OCI-LY3 (cell line): ENCODE results near the gene TRIM33.

Experiments
- H2AFZ ChIP-seq: fragments of 200-600, 300-600 bp; shearing (Covaris generic); 2 replicates; pipeline ENCODE4 v1.6.0; 2014; ENCODE audit warnings: antibody characterized with exemption, low read depth, low read length
- H3K27ac ChIP-seq: fragments of 200-600, 300-600 bp; sonication (generic); 2 replicates; pipeline ENCODE4 v1.5.1; 2014; ENCODE audit warnings: mild to moderate bottlenecking, low read length, moderate library complexity, mixed read lengths
- H3K27me3 ChIP-seq: fragments of 200-600, 300-600 bp; sonication (generic); 2 replicates; pipeline ENCODE4 v1.6.1; 2014; ENCODE audit warnings: low read depth, low read length, mixed read lengths
- H3K36me3 ChIP-seq: fragments of 200-600, 300-600 bp; sonication (generic); replicated peaks from 2 replicates; pipeline ENCODE3; 2014; ENCODE audit warnings: low read depth, low read length, mixed read lengths
- H3K4me1 ChIP-seq: fragments of 300-600, 200-600 bp; sonication (generic); 2 replicates; pipeline ENCODE4 v1.6.1; 2014; ENCODE audit warnings: low read length, mixed read lengths
- H3K4me2 ChIP-seq: fragments of 200-600, 300-600 bp; sonication (generic); 2 replicates; pipeline ENCODE4 v1.6.1; 2014; ENCODE audit warnings: low read length, mixed read lengths
- H3K4me3 ChIP-seq: fragments of 300-600, 200-600 bp; sonication (generic); 2 replicates; pipeline ENCODE4 v1.5.1; 2014; ENCODE audit warnings: antibody characterized with exemption, mild to moderate bottlenecking, low read length, moderate library complexity
- H3K79me2 ChIP-seq: fragments of 300-600, 200-600 bp; shearing (Covaris generic); 2 replicates; pipeline ENCODE4 v1.6.1; 2014; ENCODE audit warnings: mild to moderate bottlenecking, low read length, mixed read lengths
- H3K9ac ChIP-seq: fragments of 300-600, 200-600 bp; shearing (Covaris generic); 2 replicates; pipeline ENCODE4 v1.6.0; 2014; ENCODE audit warnings: mild to moderate bottlenecking, low read length, moderate library complexity
- H3K9me3 ChIP-seq: fragments of 200-600, 300-600 bp; shearing (Covaris generic); 2 replicates; pipeline ENCODE4 v1.6.1; 2014; ENCODE audit warnings: low read length, mixed read lengths; ENCODE audit not compliant: insufficient read depth
- H4K20me1 ChIP-seq: fragments of 200-600, 300-600 bp; sonication (generic); 2 replicates; pipeline ENCODE4 v1.6.1; 2016; ENCODE audit warnings: low read length, mixed read lengths; ENCODE audit not compliant: insufficient read depth
- EZH2phosphoT487 ChIP-seq: fragments of 200-600 bp; shearing (Covaris generic); IDR thresholded peaks from 2 replicates; pipeline ENCODE4 v1.6.1; 2018; ENCODE audit warnings: antibody characterized with exemption, mixed run types, low read depth
- TF ChIP-seq, protein P1 (sequence below): fragments of 200-600, 300-600 bp; sonication (generic); IDR thresholded peaks from 2 replicates; pipeline ENCODE4 v1.5.1; 2014; ENCODE audit warnings: antibody characterized with exemption, low read length, low read depth

TRIM33 gene

DNA sequence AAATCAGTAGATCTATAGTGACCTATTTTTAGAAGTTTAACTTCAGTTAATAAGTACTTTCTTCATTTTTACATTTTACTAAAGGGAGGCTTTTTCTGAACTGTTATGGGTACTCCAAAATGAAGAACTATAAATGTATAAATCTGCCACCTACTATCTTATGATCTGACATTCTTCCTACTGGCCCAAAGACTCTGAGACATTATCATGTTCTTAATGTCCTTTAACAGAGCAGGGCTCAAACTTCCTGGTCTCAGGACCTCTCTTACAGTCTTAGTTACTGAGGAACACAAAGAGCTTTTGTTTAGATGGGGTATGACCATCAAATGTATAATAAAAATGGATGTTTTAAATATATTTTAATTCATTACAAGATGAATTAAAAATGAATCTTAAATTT lies 8.9 kb downstream of the TRIM33 start:
- no peaks in the 10 kb centered on the region for H3K27me3 ChIP-seq
- H3K4me3 ChIP-seq: no peak overlapping the region
- no peaks in the 10 kb centered on the region for H3K4me1 ChIP-seq
- no peak overlapping the region for H3K27ac ChIP-seq
- no peak overlapping the region for H3K4me2 ChIP-seq
- peaks cover 97% of the 10 kb centered on the region for H3K79me2 ChIP-seq
- H3K9ac ChIP-seq: no peak overlapping the region
- no peak for TF ChIP-seq EZH2phosphoT487
- peaks cover 5% of the 10 kb centered on the region for H3K36me3 ChIP-seq
- no peak overlapping the region for H2AFZ ChIP-seq
- H4K20me1 ChIP-seq: peaks cover 32% of the 10 kb centered on the region
- H3K9me3 ChIP-seq: no peaks in the 10 kb centered on the region

DNA sequence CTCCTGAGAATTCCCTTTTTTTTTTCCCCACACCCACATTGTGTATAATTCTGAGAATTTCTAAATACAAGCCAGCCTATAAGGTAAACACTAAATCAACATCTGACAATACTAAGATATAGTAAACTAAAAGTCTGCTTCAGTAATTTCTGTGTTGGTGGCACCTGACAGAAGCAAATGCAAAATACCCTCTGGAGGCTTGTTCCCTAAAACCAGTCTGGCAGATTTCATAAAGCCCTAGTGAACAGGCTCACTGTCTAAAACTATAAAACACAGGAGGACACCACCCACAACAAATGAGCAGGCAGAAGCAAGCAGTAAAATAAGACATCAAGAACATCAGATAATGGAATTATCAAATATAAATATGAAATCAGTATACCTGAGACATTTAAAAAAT lies 11.5 kb downstream of the TRIM33 start:
- H4K20me1 ChIP-seq: peaks cover 29% of the 10 kb centered on the region
- H3K27ac ChIP-seq: no peak overlapping the region
- peaks cover 96% of the 10 kb centered on the region for H3K79me2 ChIP-seq
- TF ChIP-seq EZH2phosphoT487: no peak
- TF ChIP-seq, protein P1, sequence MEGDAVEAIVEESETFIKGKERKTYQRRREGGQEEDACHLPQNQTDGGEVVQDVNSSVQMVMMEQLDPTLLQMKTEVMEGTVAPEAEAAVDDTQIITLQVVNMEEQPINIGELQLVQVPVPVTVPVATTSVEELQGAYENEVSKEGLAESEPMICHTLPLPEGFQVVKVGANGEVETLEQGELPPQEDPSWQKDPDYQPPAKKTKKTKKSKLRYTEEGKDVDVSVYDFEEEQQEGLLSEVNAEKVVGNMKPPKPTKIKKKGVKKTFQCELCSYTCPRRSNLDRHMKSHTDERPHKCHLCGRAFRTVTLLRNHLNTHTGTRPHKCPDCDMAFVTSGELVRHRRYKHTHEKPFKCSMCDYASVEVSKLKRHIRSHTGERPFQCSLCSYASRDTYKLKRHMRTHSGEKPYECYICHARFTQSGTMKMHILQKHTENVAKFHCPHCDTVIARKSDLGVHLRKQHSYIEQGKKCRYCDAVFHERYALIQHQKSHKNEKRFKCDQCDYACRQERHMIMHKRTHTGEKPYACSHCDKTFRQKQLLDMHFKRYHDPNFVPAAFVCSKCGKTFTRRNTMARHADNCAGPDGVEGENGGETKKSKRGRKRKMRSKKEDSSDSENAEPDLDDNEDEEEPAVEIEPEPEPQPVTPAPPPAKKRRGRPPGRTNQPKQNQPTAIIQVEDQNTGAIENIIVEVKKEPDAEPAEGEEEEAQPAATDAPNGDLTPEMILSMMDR: no peak
- no peaks in the 10 kb centered on the region for H3K36me3 ChIP-seq
- H2AFZ ChIP-seq: no peak overlapping the region
- H3K9me3 ChIP-seq: no peaks in the 10 kb centered on the region
- peaks cover 14% of the 10 kb centered on the region for H3K4me1 ChIP-seq
- no peak overlapping the region for H3K4me2 ChIP-seq
- no peak overlapping the region for H3K4me3 ChIP-seq
- no peaks in the 10 kb centered on the region for H3K27me3 ChIP-seq
- no peak overlapping the region for H3K9ac ChIP-seq

DNA sequence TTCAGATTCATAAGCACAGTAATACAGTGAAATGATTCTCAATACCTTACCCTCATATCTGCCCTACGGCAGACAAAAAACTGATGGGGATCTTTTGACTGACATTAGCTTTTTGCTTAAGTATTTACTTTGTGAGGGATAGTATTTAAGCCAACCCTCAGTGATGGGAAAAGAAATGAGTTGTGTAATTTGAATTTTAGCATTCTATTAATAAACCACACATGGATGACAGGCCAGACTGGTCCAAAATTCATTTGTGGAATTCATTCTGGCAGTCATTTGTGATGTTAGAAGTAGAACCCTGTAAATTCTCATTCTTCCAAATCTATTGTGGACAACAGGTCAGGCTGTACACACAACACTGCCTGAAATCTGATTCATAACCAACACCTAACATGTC lies 14.9 kb downstream of the TRIM33 start:
- Histone ChIP-seq H3K4me3 (no peak overlapping the region), H3K36me3 (peaks cover 4% of the 10 kb centered on the region), H2AFZ (no peak overlapping the region), H3K9ac (no peak overlapping the region), H3K27ac (no peak overlapping the region), H3K79me2 (peaks cover 89% of the 10 kb centered on the region), H3K27me3 (no peaks in the 10 kb centered on the region), H3K4me2 (peak overlapping the region; percentile 7; the same call in 1 of the 2 replicates), H4K20me1 (peaks cover 24% of the 10 kb centered on the region; the same call in 1 of the 2 replicates), H3K4me1 (peaks cover 14% of the 10 kb centered on the region), H3K9me3 (no peaks in the 10 kb centered on the region)
- TF ChIP-seq, protein P1: no peak
- TF ChIP-seq EZH2phosphoT487: no peak

DNA sequence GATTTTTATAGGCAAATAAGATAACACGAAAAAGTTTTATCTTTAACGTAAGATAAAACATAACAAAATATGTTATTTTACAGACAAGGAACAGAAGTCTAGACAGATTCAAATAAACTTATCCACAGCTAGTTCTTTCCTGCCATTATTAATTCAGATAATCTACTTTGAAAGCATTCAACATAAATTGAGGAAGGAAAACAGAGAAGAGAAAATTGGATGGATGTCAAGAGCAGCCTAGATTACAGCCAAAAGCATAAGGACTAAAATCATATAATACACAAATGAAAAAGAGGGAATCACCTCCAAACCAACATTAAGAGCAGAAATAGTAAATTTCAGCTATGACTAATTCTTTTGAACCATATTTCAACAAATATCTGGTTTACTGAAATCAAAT lies 15.5 kb downstream of the TRIM33 start:
- Histone ChIP-seq H3K36me3 (peaks cover 4% of the 10 kb centered on the region), H3K79me2 (peaks cover 90% of the 10 kb centered on the region)

More for the DNA sequence above, 15.5 kb downstream of the TRIM33 start:
- Histone ChIP-seq H3K4me2 (no peak overlapping the region), H3K9ac (no peak overlapping the region), H3K4me1 (peaks cover 14% of the 10 kb centered on the region), H3K27ac (no peak overlapping the region), H2AFZ (no peak overlapping the region), H3K9me3 (no peaks in the 10 kb centered on the region), H3K27me3 (no peaks in the 10 kb centered on the region), H3K4me3 (no peak overlapping the region), H4K20me1 (peaks cover 28% of the 10 kb centered on the region; the same call in 1 of the 2 replicates)
- TF ChIP-seq EZH2phosphoT487: no peak
- TF ChIP-seq, protein P1: no peak
